ENCODE measurements around the gene FAM107B.

Gene FAM107B

GRCh38 chr10:14737808-14738545 is 36.7 kb downstream of the FAM107B start:
- no peak for ATAC-seq
- TF ChIP-seq ZFP3 (CRISPR knock-in tag; IDR thresholded peaks at IDR 0.05): no peak
- TF ChIP-seq OSR1 (CRISPR knock-in tag; IDR thresholded peaks at IDR 0.05): no peak
- no peak for TF ChIP-seq RARB (CRISPR knock-in tag; IDR thresholded peaks at IDR 0.05)
- no peak for TF ChIP-seq ESRRG (CRISPR knock-in tag; IDR thresholded peaks at IDR 0.05)
- TF ChIP-seq PPARA (CRISPR knock-in tag; IDR thresholded peaks at IDR 0.05; ENCODE audit: borderline replicate concordance): no peak
- no peak for TF ChIP-seq CREB5 (CRISPR knock-in tag; IDR thresholded peaks at IDR 0.05; ENCODE audit: low read depth)
- TF ChIP-seq ZFP30 (CRISPR knock-in tag; IDR thresholded peaks at IDR 0.05): no peak
- no peak for TF ChIP-seq ZNF565 (CRISPR knock-in tag; conservative IDR thresholded peaks at IDR 0.05; ENCODE audit: low read depth)
- TF ChIP-seq ZNF8 (CRISPR knock-in tag; IDR thresholded peaks at IDR 0.05): no peak
- no peak for TF ChIP-seq ZNF70 (CRISPR knock-in tag; IDR thresholded peaks at IDR 0.05)
- TF ChIP-seq ISL1 (CRISPR knock-in tag; IDR thresholded peaks at IDR 0.05): no peak
- no peak for TF ChIP-seq GLIS3 (CRISPR knock-in tag; IDR thresholded peaks at IDR 0.05)
- TF ChIP-seq TOX (CRISPR knock-in tag; IDR thresholded peaks at IDR 0.05; ENCODE audit: borderline replicate concordance): no peak
- no peak for TF ChIP-seq ZC3H10 (CRISPR knock-in tag; IDR thresholded peaks at IDR 0.05)
- TF ChIP-seq TCF4 (CRISPR knock-in tag; IDR thresholded peaks at IDR 0.05; ENCODE audit: borderline replicate concordance): no peak

- no peak for TF ChIP-seq OSR1 (CRISPR knock-in tag; IDR thresholded peaks at IDR 0.05)
- TF ChIP-seq CSDC2 (CRISPR knock-in tag; IDR thresholded peaks at IDR 0.05): no peak
- no peak for TF ChIP-seq ZNF565 (CRISPR knock-in tag; conservative IDR thresholded peaks at IDR 0.05; ENCODE audit: low read depth)
- TF ChIP-seq ZFP30 (CRISPR knock-in tag; IDR thresholded peaks at IDR 0.05): no peak
- TF ChIP-seq ARNTL (CRISPR knock-in tag; IDR thresholded peaks at IDR 0.05; ENCODE audit: borderline replicate concordance, low read depth): no peak
- TF ChIP-seq ZNF70 (CRISPR knock-in tag; IDR thresholded peaks at IDR 0.05): no peak
- no peak for TF ChIP-seq POU6F1 (CRISPR knock-in tag; IDR thresholded peaks at IDR 0.05; ENCODE audit: borderline replicate concordance, low read depth)
- TF ChIP-seq TCF4 (CRISPR knock-in tag; IDR thresholded peaks at IDR 0.05; ENCODE audit: borderline replicate concordance): no peak
- no peak for TF ChIP-seq GLIS3 (CRISPR knock-in tag; IDR thresholded peaks at IDR 0.05)
- TF ChIP-seq PATZ1 (CRISPR knock-in tag; IDR thresholded peaks at IDR 0.05; ENCODE audit: borderline replicate concordance): no peak
- no peak for TF ChIP-seq ESRRG (CRISPR knock-in tag; IDR thresholded peaks at IDR 0.05)
- no peak for TF ChIP-seq PPARA (CRISPR knock-in tag; IDR thresholded peaks at IDR 0.05; ENCODE audit: borderline replicate concordance)
- no peak for ATAC-seq
Observed at GRCh38 chr10:14736600-14737081, 38.1 kb downstream of the FAM107B start.

GRCh38 chr10:14736043-14736442 is 38.7 kb downstream of the FAM107B start:
- no peak for ATAC-seq
- TF ChIP-seq ZC3H10 (CRISPR knock-in tag; IDR thresholded peaks at IDR 0.05): no peak
- no peak for TF ChIP-seq BACH2 (CRISPR knock-in tag; IDR thresholded peaks at IDR 0.05; ENCODE audit: borderline replicate concordance)
- TF ChIP-seq ESRRG (CRISPR knock-in tag; IDR thresholded peaks at IDR 0.05): no peak

GRCh38 chr10:14731875-14732512 is 42.7 kb downstream of the FAM107B start:
- ATAC-seq: no peak
- TF ChIP-seq SNAI2 (CRISPR knock-in tag; IDR thresholded peaks at IDR 0.05): no peak
- no peak for TF ChIP-seq OSR1 (CRISPR knock-in tag; IDR thresholded peaks at IDR 0.05)
- TF ChIP-seq ESRRG (CRISPR knock-in tag; IDR thresholded peaks at IDR 0.05): no peak
- TF ChIP-seq BACH2 (CRISPR knock-in tag; IDR thresholded peaks at IDR 0.05; ENCODE audit: borderline replicate concordance): no peak
- no peak for TF ChIP-seq PATZ1 (CRISPR knock-in tag; IDR thresholded peaks at IDR 0.05; ENCODE audit: borderline replicate concordance)
- no peak for TF ChIP-seq CSRNP3 (CRISPR knock-in tag; IDR thresholded peaks at IDR 0.05)
- TF ChIP-seq ISL1 (CRISPR knock-in tag; IDR thresholded peaks at IDR 0.05): no peak
- TF ChIP-seq RARB (CRISPR knock-in tag; IDR thresholded peaks at IDR 0.05): no peak
- no peak for TF ChIP-seq POU6F1 (CRISPR knock-in tag; IDR thresholded peaks at IDR 0.05; ENCODE audit: borderline replicate concordance, low read depth)
- no peak for TF ChIP-seq ZNF70 (CRISPR knock-in tag; IDR thresholded peaks at IDR 0.05)
- no peak for TF ChIP-seq ZC3H10 (CRISPR knock-in tag; IDR thresholded peaks at IDR 0.05)
- TF ChIP-seq GLIS3 (CRISPR knock-in tag; IDR thresholded peaks at IDR 0.05): no peak
- TF ChIP-seq TOX (CRISPR knock-in tag; IDR thresholded peaks at IDR 0.05; ENCODE audit: borderline replicate concordance): no peak
- TF ChIP-seq CSDC2 (CRISPR knock-in tag; IDR thresholded peaks at IDR 0.05): no peak

Measured in SK-N-SH treated with all-trans-retinoic acid at 6 μM for 48 hours (cell line).